ENCODE data around the gene AMBP.

DNA sequence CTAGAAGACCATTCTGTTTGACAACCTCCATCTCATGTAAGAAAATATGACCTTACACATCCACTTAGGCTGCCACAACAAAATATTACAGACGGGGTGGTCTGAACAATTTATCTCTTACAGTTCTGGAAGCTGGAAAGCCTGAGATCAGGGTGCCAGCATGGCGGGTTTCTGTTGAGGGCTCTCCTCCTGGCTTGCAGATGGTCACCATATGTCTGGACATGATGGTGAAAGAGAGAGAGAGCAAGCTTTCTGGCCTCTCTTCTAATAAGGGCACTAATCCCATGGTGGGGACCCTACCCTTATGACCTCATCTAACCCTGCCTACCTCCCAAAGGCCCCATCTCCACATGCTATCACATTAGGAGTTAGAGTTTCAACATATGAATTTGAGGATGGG lies 66.0 kb downstream of the AMBP start:
- TF ChIP-seq, protein P1, sequence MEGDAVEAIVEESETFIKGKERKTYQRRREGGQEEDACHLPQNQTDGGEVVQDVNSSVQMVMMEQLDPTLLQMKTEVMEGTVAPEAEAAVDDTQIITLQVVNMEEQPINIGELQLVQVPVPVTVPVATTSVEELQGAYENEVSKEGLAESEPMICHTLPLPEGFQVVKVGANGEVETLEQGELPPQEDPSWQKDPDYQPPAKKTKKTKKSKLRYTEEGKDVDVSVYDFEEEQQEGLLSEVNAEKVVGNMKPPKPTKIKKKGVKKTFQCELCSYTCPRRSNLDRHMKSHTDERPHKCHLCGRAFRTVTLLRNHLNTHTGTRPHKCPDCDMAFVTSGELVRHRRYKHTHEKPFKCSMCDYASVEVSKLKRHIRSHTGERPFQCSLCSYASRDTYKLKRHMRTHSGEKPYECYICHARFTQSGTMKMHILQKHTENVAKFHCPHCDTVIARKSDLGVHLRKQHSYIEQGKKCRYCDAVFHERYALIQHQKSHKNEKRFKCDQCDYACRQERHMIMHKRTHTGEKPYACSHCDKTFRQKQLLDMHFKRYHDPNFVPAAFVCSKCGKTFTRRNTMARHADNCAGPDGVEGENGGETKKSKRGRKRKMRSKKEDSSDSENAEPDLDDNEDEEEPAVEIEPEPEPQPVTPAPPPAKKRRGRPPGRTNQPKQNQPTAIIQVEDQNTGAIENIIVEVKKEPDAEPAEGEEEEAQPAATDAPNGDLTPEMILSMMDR (IDR thresholded peaks at IDR 0.05), result no peak
- TF ChIP-seq EZH2 (IDR thresholded peaks at IDR 0.05; ENCODE audit: borderline replicate concordance, insufficient read depth, low read depth, low read length, poor library complexity, severe bottlenecking), result no peak
